Measurements from ENCODE around the gene HERC3.

HERC3 gene

GRCh38 chr4:88722828-88723227, 130.5 kb downstream of the HERC3 start:
- H3K4me3 ChIP-seq (ENCODE audit: low read length) = no peak overlapping the region
- DNase-seq (ENCODE audit: low read depth) = no peak

DNA sequence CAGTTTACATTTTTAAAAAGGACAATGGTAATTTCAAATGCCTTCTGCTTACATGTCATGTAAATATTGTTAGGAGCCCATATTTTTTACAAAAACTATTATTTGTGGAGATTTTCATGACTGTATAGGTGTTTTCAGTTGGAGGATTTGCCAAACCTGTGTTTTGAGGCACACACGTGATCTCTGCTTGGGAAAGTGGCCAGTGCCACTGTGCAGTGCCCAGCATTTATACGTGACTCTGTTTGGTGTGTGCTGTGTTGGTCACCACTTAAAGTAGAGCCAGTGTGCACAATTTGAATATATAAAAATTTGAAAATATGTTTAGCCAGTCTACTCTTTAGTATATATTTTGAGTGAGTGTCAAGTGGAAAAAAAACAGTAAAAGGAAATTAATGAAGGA, 132.1 kb downstream of the HERC3 start:
- no peak overlapping the region for H3K4me3 ChIP-seq (ENCODE audit: low read length)
- TF ChIP-seq, protein P1, sequence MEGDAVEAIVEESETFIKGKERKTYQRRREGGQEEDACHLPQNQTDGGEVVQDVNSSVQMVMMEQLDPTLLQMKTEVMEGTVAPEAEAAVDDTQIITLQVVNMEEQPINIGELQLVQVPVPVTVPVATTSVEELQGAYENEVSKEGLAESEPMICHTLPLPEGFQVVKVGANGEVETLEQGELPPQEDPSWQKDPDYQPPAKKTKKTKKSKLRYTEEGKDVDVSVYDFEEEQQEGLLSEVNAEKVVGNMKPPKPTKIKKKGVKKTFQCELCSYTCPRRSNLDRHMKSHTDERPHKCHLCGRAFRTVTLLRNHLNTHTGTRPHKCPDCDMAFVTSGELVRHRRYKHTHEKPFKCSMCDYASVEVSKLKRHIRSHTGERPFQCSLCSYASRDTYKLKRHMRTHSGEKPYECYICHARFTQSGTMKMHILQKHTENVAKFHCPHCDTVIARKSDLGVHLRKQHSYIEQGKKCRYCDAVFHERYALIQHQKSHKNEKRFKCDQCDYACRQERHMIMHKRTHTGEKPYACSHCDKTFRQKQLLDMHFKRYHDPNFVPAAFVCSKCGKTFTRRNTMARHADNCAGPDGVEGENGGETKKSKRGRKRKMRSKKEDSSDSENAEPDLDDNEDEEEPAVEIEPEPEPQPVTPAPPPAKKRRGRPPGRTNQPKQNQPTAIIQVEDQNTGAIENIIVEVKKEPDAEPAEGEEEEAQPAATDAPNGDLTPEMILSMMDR (conservative IDR thresholded peaks at IDR 0.05; ENCODE audit: low read depth, low read length) = no peak
- no peak for DNase-seq (ENCODE audit: low read depth)

More at GRCh38 chr4:88722828-88723227, 130.5 kb downstream of the HERC3 start:
- TF ChIP-seq, protein P1 (conservative IDR thresholded peaks at IDR 0.05; ENCODE audit: low read depth, low read length) = no peak

- no peak overlapping the region for H3K4me3 ChIP-seq (ENCODE audit: low read length)
- TF ChIP-seq, protein P1 (conservative IDR thresholded peaks at IDR 0.05; ENCODE audit: low read depth, low read length) = no peak
- DNase-seq (ENCODE audit: low read depth) = no peak
Measured at GRCh38 chr4:88725143-88725542, 132.9 kb downstream of the HERC3 start.

DNA sequence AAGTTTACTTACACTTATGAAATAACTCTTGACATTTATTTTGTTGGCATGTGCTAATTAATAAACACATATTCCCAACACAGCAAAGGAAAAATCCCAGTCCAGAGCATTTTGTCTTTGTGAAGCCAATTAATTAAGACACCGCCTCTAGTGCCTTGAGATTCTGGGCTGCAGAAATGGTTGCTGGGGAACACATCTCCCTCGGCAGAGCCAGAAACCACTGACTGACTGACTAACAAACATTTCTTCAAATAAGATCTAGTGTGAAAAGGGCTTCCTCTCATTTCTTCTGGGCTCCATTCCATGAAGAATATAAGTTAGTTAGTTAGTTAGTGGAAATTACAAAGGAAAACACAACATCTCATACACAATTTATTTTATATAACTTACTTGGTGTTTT, 133.7 kb downstream of the HERC3 start:
- DNase-seq (ENCODE audit: low read depth) = no peak
- no peak overlapping the region for H3K4me3 ChIP-seq (ENCODE audit: low read length)
- TF ChIP-seq, protein P1 (conservative IDR thresholded peaks at IDR 0.05; ENCODE audit: low read depth, low read length) = no peak

DNA sequence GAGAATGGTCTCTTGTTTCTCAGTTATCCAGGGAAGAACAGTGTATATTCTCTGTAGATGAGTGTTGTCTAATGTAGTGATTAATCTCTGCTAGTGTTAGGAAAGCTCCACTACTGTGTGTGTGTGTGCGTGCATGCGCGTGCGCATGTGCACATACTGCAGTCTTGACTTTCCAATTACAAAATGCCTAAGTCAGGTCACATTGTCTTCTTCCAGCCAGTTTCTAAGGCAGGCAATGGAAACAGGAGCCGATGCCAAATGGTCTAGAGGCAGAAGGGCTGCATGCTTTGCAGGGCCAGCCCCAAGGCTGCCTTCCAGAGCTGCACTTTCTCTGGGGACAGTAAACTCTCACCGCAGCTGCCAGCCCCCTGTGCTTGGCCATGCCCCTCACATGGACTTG, 135.9 kb downstream of the HERC3 start:
- no peak overlapping the region for H3K4me3 ChIP-seq (ENCODE audit: low read length)
- TF ChIP-seq, protein P1 (conservative IDR thresholded peaks at IDR 0.05; ENCODE audit: low read depth, low read length) = no peak
- DNase-seq (ENCODE audit: low read depth) = no peak

DNA sequence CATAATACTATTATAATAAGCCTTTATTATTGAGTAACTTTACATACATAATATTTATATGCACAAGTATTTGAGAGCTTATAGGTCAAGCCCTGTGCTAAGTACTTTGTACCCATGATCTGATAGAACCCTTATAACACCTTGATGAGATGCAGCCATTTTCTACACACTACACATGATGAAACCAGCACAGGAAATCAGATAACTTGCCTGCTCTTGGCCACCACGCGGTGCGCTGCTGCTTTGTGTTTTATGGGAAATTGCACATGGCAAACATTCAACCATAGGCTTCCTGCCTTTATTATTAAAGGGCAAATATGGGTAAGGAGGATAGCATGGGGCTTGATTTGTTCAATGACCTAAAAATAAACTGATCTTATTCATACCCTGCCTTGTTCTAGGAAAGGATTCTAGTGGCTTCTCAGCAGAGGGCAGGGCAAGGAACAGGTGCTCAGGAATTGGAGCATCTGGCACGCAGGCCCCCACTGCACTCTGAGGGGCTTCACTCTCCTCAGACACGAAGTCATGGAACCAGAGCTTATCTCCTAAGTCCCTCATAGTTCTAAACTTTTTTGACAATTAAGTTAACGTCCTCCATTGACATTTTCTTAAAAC, 137.0 kb downstream of the HERC3 start:
- TF ChIP-seq, protein P1 (conservative IDR thresholded peaks at IDR 0.05; ENCODE audit: low read depth, low read length) = no peak
- DNase-seq (ENCODE audit: low read depth) = no peak
- no peak overlapping the region for H3K4me3 ChIP-seq (ENCODE audit: low read length)

GRCh38 chr4:88730811-88731210, 138.5 kb downstream of the HERC3 start:
- TF ChIP-seq, protein P1 (conservative IDR thresholded peaks at IDR 0.05; ENCODE audit: low read depth, low read length) = no peak
- no peak overlapping the region for H3K4me3 ChIP-seq (ENCODE audit: low read length)
- no peak for DNase-seq (ENCODE audit: low read depth)

Measured in retinal pigment epithelial cell (primary cell).